OCI-M1 (cell line): ENCODE measurements around the gene USP8.
"Not testable (repeated sequence)": the region's sequence is repeated elsewhere in the genome, so short reads cannot be mapped to it uniquely, and the experiment has no call there.

Experiments
- DNase-seq: peaks from one replicate; lab custom pipeline; 2025; lab: John Stamatoyannopoulos, UW

The USP8 gene

GRCh38 chr15:50440932-50441331 is 16.7 kb downstream of the USP8 start:
- no peak for DNase-seq

DNA sequence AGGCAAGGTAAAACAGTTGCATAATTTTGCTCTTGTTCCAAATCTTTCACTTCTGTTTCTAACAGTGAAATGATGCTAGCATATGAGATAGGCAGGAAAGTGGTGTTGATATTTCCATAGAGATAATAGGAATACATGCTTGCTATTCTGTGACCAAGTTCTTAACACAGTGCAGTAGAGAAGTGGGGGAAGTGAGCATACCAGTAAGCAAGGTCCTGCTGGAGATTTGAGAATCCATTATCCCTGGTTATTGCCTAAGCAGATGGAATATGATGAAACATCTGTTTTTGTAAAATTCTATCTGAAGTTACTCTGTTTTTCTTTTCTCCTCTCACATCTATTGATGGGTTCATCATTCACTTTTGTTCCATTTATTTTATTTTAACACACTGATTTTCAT is 28.7 kb downstream of the USP8 start:
- DNase-seq: peak; percentile 13

DNA sequence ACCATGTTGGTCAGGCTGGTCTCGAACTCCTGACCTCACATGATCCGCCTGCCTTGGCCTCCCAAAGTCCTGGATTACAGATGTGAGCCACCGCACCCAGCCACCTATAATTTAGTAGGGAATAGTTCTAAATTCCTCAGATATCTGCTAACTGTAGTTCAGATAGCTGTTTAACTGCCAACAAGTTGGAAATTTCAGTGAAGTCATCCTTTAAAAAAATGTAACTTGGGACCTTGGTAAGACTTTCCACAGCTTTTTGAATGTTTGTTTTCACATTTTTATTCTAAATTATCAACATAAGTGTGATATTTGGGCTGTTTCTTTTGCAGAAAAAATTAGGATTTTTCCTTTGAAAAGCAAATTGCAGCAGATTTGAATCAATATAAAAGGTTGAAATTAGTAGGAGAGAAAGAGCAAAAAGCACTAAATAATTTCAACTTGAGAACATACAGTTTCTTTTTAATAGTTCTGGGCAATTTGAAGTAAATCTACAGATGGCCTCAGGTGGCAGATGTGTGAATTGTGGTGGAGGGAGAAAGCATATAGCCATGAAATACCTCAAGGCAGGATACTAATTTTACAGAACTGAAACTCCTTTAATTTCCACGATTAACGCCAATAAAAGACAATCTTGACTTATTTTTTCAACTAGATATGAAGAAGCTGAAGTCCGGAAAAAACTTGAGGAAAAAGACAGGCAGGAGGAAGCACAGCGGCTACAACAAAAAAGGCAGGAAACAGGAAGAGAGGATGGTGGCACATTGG is 34.3 kb downstream of the USP8 start:
- DNase-seq: no peak

- DNase-seq: no peak
Measured at GRCh38 chr15:50463423-50464358, 39.5 kb downstream of the USP8 start.

GRCh38 chr15:50471072-50471471 is 46.9 kb downstream of the USP8 start:
- no peak for DNase-seq

- no peak for DNase-seq
Measured at GRCh38 chr15:50476143-50476542, 51.9 kb downstream of the USP8 start.

GRCh38 chr15:50484781-50485180 is 60.6 kb downstream of the USP8 start:
- DNase-seq: no peak

DNA sequence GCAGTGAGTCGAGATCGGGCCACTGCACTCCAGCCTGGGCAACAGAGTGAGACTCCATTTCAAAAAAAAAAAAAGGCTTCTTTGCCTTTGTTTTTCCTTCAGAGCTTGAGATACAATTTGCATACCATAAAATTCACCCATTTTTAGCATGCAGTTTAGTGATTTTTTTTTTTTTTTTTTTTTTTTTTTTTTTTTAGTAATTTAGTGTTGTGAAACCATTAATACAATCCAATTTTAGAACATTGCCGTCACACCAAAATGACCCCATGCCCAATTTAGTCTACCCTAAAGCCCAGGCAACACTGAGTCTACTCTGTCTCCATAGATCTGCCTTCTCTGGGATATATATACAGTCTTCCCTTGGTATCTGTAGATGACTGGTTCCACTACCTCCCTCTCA is 61.2 kb downstream of the USP8 start:
- DNase-seq: no peak

DNA sequence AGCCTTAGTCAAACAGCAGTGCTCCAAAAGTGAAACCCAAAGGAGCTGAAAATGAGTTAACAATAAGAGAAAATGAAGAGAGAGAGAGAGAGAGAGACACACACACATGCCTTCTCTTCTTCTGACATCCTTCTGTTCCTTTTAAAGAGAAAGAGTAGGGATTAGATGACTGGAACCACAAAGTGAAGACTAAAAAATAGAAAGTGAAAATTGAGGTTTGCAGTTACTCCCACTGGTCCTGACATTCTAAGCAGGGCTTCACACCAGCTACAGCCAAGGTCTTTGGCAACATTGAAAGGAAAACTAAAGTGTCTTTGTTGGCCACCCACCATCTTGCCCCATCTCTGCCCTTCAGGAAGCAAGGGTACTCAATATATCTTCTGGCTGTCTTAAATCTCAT is 63.1 kb downstream of the USP8 start:
- DNase-seq: no peak

DNA sequence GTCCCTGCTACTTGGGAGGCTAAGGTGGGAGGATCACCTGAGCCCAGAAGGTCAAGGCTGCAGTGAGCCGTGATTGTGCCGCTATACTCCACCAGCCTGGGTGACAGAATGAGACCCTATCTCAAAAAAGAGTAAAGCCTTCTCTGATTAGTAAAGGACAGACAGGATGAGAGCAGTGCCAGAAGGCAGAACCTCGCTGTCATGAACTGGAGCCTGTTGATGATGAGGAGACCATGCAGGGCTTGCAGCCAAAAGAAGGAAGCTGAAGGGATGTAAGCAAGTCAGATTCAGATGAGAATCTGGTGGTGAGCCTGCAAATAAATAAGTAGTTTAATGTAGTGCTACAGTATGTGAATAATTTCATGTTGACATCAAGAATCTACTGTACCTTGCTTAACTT is 69.4 kb downstream of the USP8 start:
- no peak for DNase-seq

- DNase-seq: not testable (repeated sequence)
Measured at GRCh38 chr15:50494547-50494946, 70.3 kb downstream of the USP8 start.

GRCh38 chr15:50496692-50497091 is 72.5 kb downstream of the USP8 start:
- no peak for DNase-seq

GRCh38 chr15:50500352-50500751 is 76.1 kb downstream of the USP8 start:
- no peak for DNase-seq

GRCh38 chr15:50501815-50502214 is 77.6 kb downstream of the USP8 start:
- DNase-seq: no peak

GRCh38 chr15:50503144-50503543 is 78.9 kb downstream of the USP8 start:
- DNase-seq: no peak

- not testable (repeated sequence) for DNase-seq
Measured at GRCh38 chr15:50505656-50506055, 81.5 kb downstream of the USP8 start.

DNA sequence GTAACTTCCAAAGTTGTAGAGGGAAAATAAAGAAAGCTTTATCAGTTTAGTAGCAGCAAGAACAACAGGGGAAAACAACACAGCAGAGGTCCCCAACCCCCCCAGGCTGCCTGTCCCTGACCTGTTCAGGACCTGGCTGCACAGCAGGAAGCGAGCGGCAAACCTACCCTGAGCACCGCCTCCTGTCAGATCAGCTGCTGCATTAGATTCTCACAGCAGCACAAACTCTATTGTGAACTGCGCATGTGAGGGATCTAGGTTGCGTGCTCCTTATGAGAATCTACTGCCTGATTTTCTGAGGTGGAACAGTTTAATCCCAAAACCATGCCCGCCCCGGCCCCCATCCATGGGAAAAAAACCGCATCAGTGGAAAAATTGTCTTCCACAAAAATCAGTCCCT is 81.9 kb downstream of the USP8 start:
- DNase-seq: no peak

DNA sequence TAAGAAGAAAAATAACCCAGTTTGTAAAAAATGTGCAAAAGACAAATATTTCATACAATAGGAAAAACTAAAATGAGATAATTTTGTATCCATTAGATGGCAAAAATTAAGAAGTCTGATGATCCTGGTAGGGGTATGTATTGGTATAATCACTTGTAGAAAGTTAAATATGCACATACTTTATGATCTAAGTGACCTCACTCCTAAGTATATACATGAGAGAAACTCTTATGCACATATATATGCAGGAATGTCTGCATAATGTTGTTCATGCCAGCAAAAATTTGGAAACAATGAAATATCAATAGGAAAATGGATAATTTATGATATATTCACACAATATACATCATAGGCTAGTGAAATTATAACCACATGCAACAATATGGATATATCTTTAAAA is 88.8 kb downstream of the USP8 start:
- no peak for DNase-seq

- no peak for DNase-seq
Measured at GRCh38 chr15:50519740-50520425, 95.7 kb downstream of the USP8 start.

GRCh38 chr15:50523851-50524251 is 99.6 kb downstream of the USP8 start:
- no peak for DNase-seq

- no peak for DNase-seq
Measured at GRCh38 chr15:50531163-50531562, 107.0 kb downstream of the USP8 start.

DNA sequence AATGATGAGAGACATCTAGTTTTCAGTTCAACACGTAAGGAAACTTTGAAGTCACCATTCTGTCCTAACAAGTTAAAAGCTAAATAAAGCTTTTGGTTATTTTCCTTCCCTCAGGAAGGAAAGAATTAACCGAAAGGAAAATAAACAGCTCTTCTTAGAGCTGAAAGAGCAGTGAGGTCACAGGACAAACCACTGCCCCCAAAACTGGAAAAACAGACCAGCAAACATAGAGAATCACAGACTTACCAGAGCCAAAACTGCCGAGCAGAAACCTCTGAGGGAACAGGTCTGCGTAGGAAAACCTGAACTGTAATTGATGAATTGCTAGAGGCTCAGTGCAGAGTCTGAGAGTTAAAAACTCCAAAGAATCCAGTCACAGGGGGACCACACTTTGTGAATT is 107.6 kb downstream of the USP8 start:
- no peak for DNase-seq

GRCh38 chr15:50542887-50543210 is 118.6 kb downstream of the USP8 start:
- DNase-seq: no peak
